ENCODE data around the gene PEBP1.

The PEBP1 gene

GRCh38 chr12:118150625-118151024, 14.7 kb downstream of the PEBP1 start:
- TF ChIP-seq CTCF (IDR thresholded peaks at IDR 0.05; ENCODE audit: insufficient read depth, low read length, poor library complexity, severe bottlenecking): no peak
- TF ChIP-seq EZH2phosphoT487 (conservative IDR thresholded peaks at IDR 0.05; ENCODE audit: low read length): no peak
- no peak overlapping the region for H2AFZ ChIP-seq (ENCODE audit: low read depth, low read length, severe bottlenecking)
- H3K4me2 ChIP-seq (ENCODE audit: low read depth, low read length, poor library complexity, severe bottlenecking): no peak overlapping the region
- H3K79me2 ChIP-seq (ENCODE audit: insufficient read depth, low read length): no peaks in the 10 kb centered on the region
- no peak overlapping the region for H3K4me3 ChIP-seq (ENCODE audit: insufficient read depth, low read length, poor library complexity, severe bottlenecking)
- H3K27me3 ChIP-seq (ENCODE audit: low read length): no peaks in the 10 kb centered on the region
- H3K27ac ChIP-seq (ENCODE audit: low read depth, low read length): no peak overlapping the region
- H3K9me2 ChIP-seq (replicated peaks; ENCODE audit: insufficient read depth, low read length): no peaks in the 10 kb centered on the region
- no peaks in the 10 kb centered on the region for H4K20me1 ChIP-seq (ENCODE audit: low read depth, low read length)
- H3K9ac ChIP-seq (ENCODE audit: low read length): no peak overlapping the region
- H3F3A ChIP-seq (ENCODE audit: insufficient read depth): peaks cover 4% of the 10 kb centered on the region; the same call in 1 of the 2 replicates
- H3K9me3 ChIP-seq (ENCODE audit: insufficient read depth, low read length): no peaks in the 10 kb centered on the region
- peaks cover 2% of the 10 kb centered on the region; the same call in 1 of the 2 replicates for H3K36me3 ChIP-seq (ENCODE audit: low read length)

DNA sequence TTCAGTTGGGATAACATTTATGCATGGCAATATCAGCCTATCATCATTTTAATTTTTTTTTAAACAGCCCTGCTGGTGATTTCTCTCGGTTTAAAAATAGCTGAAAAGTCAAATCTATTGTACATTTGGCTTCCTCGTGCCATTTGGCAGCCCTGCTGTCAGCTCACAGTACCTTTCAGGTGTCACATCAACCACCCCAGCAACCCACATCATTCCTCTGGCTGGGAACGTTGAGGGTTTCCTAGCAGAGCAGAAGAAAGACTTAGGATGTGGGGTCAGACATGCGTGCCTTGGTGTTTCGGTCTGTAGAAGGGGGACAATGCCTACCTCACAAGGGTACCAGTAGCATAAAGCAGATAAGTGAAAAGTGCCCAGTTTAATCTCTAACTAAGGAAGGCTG, 15.8 kb downstream of the PEBP1 start:
- H3K27me3 ChIP-seq (ENCODE audit: low read length): no peaks in the 10 kb centered on the region
- H3K27ac ChIP-seq (ENCODE audit: low read depth, low read length): no peak overlapping the region
- no peaks in the 10 kb centered on the region for H3K9me3 ChIP-seq (ENCODE audit: insufficient read depth, low read length)
- no peaks in the 10 kb centered on the region for H4K20me1 ChIP-seq (ENCODE audit: low read depth, low read length)
- H3K4me2 ChIP-seq (ENCODE audit: low read depth, low read length, poor library complexity, severe bottlenecking): no peak overlapping the region
- H3K9me2 ChIP-seq (replicated peaks; ENCODE audit: insufficient read depth, low read length): no peaks in the 10 kb centered on the region
- H3K9ac ChIP-seq (ENCODE audit: low read length): no peak overlapping the region
- TF ChIP-seq CTCF (IDR thresholded peaks at IDR 0.05; ENCODE audit: insufficient read depth, low read length, poor library complexity, severe bottlenecking) (no peak), EZH2phosphoT487 (conservative IDR thresholded peaks at IDR 0.05; ENCODE audit: low read length) (no peak)
- no peaks in the 10 kb centered on the region for H3K79me2 ChIP-seq (ENCODE audit: insufficient read depth, low read length)
- H2AFZ ChIP-seq (ENCODE audit: low read depth, low read length, severe bottlenecking): no peak overlapping the region
- peaks cover 2% of the 10 kb centered on the region; the same call in 1 of the 2 replicates for H3K36me3 ChIP-seq (ENCODE audit: low read length)
- H3K4me3 ChIP-seq (ENCODE audit: insufficient read depth, low read length, poor library complexity, severe bottlenecking): no peak overlapping the region
- H3F3A ChIP-seq (ENCODE audit: insufficient read depth): peaks cover 4% of the 10 kb centered on the region; the same call in 1 of the 2 replicates

- H3K27ac ChIP-seq (ENCODE audit: low read depth, low read length): no peak overlapping the region
Observed at GRCh38 chr12:118160536-118160935, 24.6 kb downstream of the PEBP1 start.

More at GRCh38 chr12:118160536-118160935, 24.6 kb downstream of the PEBP1 start:
- Histone ChIP-seq H3K79me2 (ENCODE audit: insufficient read depth, low read length) (no peaks in the 10 kb centered on the region), H2AFZ (ENCODE audit: low read depth, low read length, severe bottlenecking) (no peak overlapping the region), H4K20me1 (ENCODE audit: low read depth, low read length) (no peaks in the 10 kb centered on the region), H3K4me3 (ENCODE audit: insufficient read depth, low read length, poor library complexity, severe bottlenecking) (no peak overlapping the region), H3F3A (ENCODE audit: insufficient read depth) (no peaks in the 10 kb centered on the region), H3K9ac (ENCODE audit: low read length) (no peak overlapping the region), H3K4me2 (ENCODE audit: low read depth, low read length, poor library complexity, severe bottlenecking) (no peak overlapping the region), H3K36me3 (ENCODE audit: low read length) (peaks cover 22% of the 10 kb centered on the region; the same call in 1 of the 2 replicates), H3K27me3 (ENCODE audit: low read length) (no peaks in the 10 kb centered on the region), H3K9me3 (ENCODE audit: insufficient read depth, low read length) (no peaks in the 10 kb centered on the region), H3K9me2 (replicated peaks; ENCODE audit: insufficient read depth, low read length) (no peaks in the 10 kb centered on the region)
- no peak for TF ChIP-seq EZH2phosphoT487 (conservative IDR thresholded peaks at IDR 0.05; ENCODE audit: low read length)
- no peak for TF ChIP-seq CTCF (IDR thresholded peaks at IDR 0.05; ENCODE audit: insufficient read depth, low read length, poor library complexity, severe bottlenecking)

Measured in SU-DHL-6 (cell line).